Measurements from ENCODE around the gene HSD3B1.
"Not testable (repeated sequence)": the region's sequence is repeated elsewhere in the genome, so short reads cannot be mapped to it uniquely, and the experiment has no call there.

Gene HSD3B1

DNA sequence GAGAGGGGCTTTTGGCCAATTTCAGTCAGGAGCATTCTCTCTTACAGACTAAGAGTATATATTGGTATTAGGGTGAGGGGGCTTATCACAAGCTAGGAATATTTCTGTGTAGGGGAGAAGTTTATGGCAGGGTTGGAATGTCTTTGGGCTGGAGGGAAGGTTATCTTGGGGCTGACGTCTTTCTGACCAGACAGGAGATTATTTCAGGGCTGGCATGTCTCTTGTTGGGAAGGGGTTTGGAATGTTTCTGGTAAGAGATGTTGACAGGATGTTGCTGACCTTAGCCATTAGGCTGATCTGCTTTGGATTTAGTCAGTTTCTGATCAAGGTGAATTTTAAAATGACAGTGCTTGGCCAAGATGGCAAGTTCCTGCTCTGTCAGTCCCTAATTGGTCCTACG lies 17.8 kb upstream of the HSD3B1 start:
- no peak for DNase-seq (ENCODE audit: low read depth in 2 of 2, low spot score in 1 of 2)

DNA sequence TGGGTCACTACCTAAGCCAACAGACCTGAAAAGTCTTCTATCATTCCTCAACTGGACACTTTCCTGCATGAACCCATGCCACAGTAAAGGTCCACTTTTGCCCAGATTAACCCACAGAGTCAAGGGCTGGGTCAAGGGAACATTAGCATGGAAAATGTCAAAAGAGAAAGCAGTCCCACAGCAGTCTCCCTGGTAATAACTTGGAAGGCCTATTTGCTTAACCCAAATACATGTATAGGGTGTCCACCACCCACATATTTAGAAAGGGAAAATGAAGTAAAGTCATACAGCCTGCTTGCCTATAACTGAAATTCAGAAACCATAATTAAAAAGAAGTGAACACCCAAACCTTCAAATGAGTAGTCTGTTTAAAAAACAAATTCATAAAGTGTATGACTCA lies 16.1 kb upstream of the HSD3B1 start:
- DNase-seq (ENCODE audit: low read depth in 2 of 2, low spot score in 1 of 2): no peak

DNA sequence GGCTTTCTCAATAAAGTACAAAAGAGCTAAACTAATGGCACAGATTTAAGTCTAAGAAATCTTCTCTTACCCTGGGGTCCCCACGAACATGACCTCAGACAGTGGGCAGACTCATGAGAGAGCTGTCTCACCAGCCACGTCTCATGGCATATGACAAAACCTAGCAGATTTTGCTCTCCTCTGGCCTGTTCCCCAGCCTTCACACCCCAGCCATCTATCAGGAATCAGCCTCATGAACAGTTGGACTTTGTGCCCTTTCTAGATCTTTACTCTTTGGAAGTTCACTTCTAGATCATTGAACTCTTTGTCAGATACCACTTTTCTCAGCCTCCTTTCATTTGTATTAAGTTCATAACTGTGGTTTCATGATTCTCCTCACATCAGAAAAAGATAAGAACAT lies 14.2 kb upstream of the HSD3B1 start:
- no peak for DNase-seq (ENCODE audit: low read depth in 2 of 2, low spot score in 1 of 2)

DNA sequence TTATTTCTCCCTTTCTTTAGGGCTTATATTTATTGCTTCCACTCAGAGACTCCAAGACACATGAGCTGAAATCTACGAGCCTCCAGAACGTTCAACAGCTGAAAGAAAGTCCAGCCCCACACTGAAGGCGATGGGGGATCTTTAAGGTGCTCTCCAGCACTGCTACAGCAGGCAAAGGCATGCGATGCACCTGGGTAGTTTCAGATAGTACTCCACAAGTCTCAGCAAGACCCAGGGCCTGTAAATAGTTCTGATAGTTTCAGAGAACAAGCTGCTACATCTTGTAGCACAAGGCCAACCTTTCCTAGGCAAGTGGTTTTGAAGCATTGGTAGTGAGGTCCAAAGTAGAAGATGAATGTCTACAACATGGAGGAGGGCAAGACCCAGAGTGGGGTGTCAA lies 2.2 kb upstream of the HSD3B1 start:
- no peak for DNase-seq (ENCODE audit: low read depth in 2 of 2, low spot score in 1 of 2)

DNA sequence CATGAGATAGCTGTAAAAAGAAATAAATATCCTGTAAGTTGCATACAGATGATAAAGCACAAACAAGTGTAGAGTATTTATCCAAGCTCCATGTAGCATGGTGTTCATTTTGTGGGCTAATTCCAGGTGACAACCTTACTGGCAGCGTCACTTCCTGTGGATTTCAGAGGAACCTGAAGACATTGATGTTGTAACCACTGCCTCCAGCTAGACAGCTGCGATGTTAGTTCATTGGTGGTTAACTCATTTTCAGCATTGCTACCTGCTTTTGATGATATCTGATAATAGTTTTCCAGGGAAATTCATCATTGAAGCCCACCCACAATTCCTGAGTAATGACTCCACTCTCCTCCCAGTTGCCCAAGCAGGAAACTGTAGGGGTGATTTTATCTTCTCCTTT lies 3.0 kb downstream of the HSD3B1 start:
- DNase-seq (ENCODE audit: low read depth in 2 of 2, low spot score in 1 of 2): no peak

DNA sequence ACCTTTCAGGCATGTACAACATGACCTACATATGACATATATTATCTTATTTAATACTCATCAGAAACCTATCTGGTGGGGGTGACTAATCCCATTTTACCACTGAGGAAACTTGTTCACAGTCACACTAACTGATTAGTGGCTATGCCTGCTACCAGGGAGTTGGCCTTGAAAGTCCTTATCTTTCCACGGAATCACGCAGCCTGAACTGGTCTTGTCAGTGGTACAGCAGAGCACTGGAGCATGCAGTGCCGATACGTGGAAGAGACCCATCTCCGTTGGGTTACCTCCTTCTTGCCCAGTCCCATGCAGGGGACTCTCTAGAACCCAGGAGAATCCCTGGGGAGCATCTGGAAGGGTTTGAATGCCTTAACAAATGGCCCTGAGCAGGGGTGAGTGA lies 8.2 kb downstream of the HSD3B1 start:
- DNase-seq (ENCODE audit: low read depth in 2 of 2, low spot score in 1 of 2): no peak

DNA sequence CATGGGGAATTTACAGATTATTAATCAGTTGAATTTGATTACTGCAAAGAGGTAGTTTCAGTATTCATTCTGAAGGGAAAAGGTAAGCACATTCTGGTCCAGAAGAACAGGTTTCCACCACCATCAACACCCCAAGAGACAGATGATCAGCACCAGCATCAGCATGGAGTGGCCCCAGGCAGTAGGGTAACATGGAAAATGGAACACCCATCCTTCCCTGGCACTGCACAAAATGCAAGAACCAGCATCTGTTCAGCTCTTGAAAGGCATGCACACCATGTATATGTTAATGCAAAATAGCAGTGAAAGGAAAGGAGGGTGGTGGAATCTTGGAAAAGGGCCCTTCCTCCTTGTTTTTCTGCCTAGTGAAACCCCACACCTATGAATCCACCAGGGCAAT lies 9.2 kb downstream of the HSD3B1 start:
- DNase-seq (ENCODE audit: low read depth in 2 of 2, low spot score in 1 of 2): no peak

DNA sequence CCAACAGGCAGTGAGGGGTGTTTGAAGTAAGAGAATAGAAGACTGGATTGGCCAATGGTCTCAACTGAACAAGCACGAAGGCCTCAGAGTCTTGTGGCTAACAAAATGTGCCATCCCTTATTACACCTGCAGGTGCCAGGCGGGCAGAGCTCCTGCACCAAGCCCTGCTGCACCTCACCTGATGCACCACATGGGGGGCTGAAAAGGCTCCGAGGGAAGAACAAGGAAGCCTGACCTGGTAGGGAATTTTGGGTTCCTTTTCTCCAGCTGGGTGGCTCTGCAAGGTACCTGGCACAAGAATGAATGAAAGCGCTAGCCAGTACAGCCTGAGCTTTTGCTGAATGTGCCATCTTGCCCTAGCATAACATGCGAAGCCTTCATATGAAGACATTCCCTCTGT lies 9.7 kb downstream of the HSD3B1 start:
- DNase-seq (ENCODE audit: low read depth in 2 of 2, low spot score in 1 of 2): no peak

DNA sequence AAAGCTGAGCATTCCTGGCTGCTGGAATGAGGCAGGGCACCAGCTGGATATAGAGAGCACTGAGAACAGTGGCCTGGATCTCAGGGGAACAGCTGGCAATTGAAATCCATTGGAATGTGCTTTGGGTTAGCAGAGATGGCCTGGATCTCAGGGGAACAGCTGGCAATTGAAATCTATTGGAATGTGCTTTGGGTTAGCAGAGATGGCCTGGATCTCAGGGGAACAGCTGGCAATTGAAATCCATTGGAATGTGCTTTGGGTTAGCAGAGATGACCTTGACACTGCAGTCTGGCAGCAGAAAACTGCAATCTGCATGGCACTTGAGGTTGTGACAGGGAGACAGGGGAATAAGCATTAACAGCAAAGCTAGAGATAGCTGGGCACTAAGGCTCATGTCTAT lies 10.7 kb downstream of the HSD3B1 start:
- not testable (repeated sequence) for DNase-seq (ENCODE audit: low read depth in 2 of 2, low spot score in 1 of 2)

DNA sequence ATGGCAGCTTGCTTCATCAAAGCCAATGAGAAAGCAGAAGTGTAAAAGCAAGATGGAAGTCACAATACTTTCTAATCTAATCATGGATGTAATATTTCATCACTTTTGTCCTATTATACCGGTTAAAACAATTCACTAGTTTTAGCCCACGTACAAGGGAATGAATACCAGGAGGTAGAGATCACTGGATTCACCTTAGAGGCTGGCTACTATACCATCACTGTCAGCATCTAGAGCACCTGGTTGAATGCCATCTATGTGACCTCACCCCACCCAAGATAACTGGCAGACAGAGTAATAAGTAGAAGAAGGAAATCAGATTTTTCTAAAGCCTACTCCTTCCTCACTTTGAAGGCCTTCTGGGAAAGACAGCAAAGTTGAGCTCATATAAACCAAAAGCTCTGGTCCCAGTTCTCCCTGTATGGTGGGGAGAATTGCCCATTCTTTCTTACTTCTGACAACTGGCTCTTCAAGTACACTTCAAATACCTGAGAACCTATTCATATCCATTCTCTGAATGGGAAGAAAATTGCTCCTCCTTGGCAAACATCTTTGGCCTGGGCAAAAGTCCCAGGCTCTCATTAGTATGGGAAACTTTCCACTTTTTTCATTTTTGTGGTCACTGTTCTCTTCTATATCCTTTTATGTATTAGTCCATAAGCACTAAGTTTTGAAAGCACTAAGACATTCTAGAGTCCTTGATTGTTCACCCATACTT lies 24.8 kb downstream of the HSD3B1 start:
- no peak for DNase-seq (ENCODE audit: low read depth in 2 of 2, low spot score in 1 of 2)

DNA sequence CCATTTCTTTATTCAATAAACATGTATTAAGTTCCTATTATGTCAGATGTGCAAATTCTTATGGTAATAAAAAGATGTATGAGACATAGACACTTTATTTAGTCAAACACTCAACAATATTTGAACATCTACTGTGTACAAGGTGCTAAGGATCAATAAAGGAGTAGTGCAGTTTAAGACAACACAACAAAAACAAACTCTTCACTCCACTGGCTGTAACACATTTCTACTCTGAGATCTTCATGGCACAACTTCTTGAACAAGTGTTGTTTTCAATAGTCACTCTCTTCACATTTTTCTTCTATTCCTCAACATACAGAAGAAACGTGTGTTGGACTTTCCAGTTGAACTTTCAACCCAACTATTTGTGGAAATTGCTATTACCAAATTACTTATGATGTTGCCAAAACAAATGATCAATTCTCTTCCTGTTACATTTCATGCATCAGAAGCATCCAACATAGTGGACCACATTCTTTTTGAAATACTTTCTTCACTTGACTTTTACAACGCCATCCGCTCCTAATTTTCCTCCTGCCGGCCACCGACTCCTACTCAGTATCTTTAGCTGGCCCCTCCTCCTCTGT lies 25.4 kb downstream of the HSD3B1 start:
- no peak for DNase-seq (ENCODE audit: low read depth in 2 of 2, low spot score in 1 of 2)

DNA sequence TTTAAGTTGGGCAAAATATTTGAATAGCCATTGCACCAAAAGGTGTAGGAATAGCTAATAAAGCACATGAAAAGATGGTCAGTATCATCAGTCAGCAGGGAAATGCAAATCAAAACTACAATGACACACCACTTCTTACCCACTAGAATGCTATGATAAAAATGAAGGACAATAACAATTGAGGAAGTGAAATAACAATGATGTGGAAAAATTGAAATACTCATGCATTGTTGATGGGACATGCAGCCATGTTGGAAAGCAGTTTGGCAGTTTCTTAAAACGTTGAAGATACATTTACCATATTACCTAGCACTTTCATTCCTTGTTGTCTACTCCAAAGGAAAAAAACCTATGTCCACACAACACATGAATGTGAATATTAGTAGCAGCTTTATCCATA lies 28.4 kb downstream of the HSD3B1 start:
- no peak for DNase-seq (ENCODE audit: low read depth in 2 of 2, low spot score in 1 of 2)

DNA sequence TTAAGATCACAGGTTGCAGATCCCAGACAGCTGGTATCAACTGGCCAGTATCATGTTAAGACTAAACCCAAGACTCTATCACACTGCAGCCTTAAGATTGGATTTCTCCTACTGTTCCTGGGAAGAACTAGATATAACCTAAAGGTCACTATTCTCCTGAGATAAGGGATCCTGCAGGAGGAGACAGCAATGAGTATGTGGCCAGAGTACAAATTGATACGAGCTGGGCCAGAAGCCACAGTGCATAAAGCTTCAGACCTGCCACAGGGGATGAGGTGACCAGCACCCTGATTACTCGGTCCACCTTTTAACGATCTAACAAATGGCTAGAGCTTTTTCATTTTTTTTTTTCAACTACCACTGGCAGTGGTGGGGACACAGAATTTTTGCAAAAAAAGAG lies 31.0 kb downstream of the HSD3B1 start:
- no peak for DNase-seq (ENCODE audit: low read depth in 2 of 2, low spot score in 1 of 2)

DNA sequence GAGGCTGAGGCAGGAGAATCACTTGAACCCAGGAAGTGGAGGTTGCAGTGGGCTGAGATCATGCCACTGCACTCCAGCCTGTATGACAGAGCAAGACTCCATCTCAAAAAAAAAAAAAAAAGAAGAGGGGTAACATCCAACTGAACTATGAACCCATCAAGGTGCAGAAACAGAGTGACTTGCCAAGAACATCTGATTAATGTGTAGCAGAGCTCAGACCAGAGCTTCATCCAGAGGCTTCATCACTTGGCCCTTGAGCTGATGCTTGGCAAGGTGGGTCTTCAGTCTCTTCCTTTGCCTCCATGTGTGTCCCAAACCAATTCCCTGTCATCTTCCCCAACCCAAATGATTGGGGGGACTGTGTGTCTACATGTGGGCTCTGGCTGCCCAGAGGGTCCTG lies 32.6 kb downstream of the HSD3B1 start:
- DNase-seq (ENCODE audit: low read depth in 2 of 2, low spot score in 1 of 2): no peak

DNA sequence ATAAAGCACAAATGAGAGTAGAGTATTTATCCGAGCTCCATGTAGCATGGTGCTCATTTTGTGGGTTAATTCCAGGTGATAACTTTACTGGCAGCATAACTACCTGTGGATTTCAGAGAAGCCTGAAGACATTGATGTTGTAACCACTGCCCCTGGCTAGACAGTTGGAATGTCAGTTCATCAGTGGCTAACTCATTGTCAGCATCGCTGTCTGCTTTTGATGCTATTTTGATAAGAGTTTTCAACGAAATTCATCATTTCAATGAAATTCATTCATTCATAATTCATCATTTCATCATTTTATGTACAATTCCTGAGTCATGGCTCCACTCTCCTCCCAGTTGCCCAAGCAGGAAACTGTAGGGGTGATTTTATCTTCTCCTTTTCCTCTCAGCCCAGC lies 34.4 kb downstream of the HSD3B1 start:
- no peak for DNase-seq (ENCODE audit: low read depth in 2 of 2, low spot score in 1 of 2)

DNA sequence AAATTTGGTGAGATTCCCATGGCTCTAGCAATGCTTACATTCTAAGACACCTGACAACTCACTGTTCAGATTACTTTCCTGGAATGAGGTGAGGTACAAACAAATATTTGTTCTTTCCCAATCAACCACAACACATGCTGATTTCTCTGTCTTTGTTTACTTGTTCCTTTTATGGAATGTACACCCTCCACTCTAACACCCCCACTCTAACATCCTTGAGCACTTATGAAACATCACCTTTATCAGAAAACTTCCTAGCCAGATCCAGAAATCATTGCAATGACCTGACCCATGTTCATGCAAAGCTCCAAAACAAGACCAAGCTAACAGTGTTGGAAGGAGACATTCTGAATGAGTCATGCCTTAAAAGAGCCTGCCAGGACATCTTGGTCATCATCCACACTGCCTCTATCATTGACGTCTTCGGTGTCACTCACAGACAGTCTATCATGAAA lies 35.5 kb downstream of the HSD3B1 start:
- DNase-seq (ENCODE audit: low read depth in 2 of 2, low spot score in 1 of 2): no peak

DNA sequence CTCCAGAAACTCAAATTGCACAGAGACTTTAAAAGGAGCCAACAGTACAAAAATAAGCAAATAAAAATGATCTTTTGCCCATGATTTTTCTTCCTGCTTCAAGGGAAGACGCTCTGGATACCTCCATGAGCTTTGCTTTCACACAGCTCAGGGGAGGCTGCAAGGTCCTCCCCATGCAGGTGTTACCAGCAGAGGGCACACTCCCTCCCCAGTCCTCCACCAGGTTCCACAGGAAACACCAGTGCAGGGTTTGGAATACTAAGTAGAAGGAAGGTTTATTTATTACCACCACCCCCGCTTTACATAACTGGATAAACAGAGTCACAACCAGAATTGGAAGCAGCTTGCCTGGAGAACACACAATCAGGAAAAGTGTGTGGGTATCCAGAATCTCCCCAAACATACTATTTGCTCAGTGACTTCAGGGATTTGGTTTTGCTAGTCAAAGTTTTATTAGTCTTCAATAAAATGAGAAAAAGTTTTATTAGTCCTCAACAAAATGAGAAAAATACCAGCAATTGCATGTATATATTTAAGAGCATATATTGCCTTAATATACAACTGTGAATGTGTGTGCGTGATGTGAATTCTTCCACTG lies 37.3 kb downstream of the HSD3B1 start:
- DNase-seq (ENCODE audit: low read depth in 2 of 2, low spot score in 1 of 2): no peak

DNA sequence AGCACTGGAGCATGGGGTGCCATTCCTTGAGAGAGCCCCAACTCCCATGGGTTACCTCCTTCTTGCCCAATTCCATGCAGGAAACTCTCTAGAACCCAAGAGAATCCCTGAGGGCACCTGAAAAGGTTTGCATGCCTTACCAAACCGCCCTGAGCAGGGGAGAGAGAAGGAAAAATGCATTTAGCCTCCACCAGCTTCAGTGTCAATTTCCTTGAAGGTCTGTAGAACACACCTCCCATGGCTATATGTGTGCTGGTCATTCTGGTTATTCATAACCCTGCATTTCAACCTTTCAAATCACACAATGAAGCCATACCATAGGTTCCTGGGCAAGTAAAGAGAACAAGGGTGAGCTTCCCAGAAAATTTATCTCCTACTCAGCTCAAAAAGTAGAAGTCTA lies 39.6 kb downstream of the HSD3B1 start:
- no peak for DNase-seq (ENCODE audit: low read depth in 2 of 2, low spot score in 1 of 2)

DNA sequence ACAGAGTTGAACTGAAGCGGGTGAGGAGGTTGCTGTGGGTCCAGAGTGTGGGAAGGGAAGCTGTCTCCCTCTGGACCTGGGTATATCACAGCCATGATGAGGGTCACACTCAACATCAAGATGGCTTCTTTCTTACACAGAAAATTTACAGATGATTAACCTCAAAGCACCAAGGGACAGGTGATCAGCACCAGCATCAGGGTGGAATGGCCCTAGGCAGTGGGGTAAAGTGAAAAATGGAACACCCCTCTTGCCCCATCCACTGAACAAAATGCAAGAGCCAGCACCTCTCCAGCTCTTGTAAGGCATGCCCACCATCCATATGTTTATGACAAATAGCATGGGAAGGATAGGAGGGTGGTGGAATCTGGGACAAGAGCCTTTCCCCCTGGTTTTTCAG lies 40.3 kb downstream of the HSD3B1 start:
- DNase-seq (ENCODE audit: low read depth in 2 of 2, low spot score in 1 of 2): no peak

DNA sequence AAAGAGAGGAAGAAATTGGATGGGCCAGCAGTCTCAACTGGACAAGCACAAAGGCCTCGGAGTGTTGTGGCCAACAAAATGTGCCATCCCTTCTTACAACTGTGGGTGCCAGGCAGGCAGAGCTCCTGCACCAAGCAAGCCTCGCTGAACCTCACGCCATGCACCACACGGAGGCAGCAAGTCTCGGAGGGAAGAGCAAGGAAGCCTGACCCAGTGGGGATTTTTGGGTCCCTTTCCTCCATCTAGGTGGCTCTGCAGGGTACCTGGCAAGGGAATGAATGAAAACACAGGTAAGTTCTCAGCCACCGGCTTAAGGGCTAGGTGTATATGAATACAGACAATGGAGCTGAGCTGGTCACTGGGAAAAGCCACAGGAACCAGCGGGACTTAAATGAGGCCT lies 40.8 kb downstream of the HSD3B1 start:
- DNase-seq (ENCODE audit: low read depth in 2 of 2, low spot score in 1 of 2): no peak

DNA sequence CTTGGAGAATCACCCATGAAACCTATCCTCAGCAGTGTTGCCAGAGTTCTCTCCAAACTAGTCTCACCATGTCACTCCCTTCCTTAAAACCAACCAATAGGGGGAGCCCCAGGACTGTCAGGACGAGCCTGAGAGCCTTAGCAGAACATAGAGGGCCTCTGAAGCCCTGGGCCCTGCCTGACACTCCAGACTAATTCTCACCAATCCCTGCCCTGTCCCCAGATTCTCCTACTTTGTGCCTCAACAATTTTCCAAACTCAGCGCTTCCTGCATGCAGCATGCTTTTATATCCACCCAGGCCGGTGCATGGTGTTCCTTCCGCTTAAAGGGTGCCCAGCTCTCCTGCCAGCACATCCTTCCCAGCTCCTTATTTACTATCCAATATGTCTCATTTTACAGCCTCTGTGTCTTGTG lies 42.7 kb downstream of the HSD3B1 start:
- DNase-seq (ENCODE audit: low read depth in 2 of 2, low spot score in 1 of 2): no peak

DNA sequence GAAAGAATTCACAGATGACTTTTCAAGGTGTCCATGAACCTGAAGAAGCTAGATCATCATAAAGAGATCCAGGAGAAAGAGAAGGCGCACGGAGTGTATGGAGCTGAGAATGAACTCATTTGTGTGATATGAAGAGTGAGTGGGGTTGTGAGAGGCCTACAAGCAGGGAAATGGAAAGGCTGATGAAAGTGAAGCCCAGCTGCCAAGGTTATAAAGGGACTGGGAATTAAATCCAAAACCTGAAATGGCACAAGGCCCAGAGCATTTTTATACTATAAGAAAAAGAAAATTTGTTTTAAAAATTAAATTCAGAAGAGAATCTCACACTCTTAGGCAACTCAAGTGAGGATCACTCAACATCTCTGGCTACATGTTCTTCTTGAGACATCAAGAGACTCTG lies 43.4 kb downstream of the HSD3B1 start:
- DNase-seq (ENCODE audit: low read depth in 2 of 2, low spot score in 1 of 2): no peak

DNA sequence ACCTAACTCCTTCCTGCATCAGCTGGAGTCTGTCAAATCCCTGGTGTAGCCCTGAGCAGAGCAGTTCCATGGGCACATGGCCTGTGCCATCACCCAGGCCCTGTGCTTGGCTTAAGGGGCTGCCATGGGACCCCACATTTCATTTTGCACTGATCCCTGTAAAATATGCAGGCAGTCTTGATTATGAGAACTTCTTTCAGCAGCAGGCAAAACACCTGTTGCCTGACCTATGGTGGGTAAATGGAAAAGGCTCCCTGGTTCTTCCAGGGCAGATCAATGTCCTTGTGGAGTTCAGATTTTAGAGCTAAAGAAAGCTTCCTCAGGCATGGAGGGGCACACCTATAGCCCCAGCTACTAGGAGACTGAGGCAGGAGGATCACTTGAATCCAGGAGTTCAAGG lies 44.2 kb downstream of the HSD3B1 start:
- DNase-seq (ENCODE audit: low read depth in 2 of 2, low spot score in 1 of 2): no peak
